Measurements from ENCODE around the gene PTPRE.

GRCh38 chr10:127897177-127897576 is 9.7 kb upstream of the PTPRE start:
- no peak for TF ChIP-seq GATA2 (IDR thresholded peaks at IDR 0.05; ENCODE audit: low read depth, low read length)
- no peak for TF ChIP-seq GATA3 (IDR thresholded peaks at IDR 0.05; ENCODE audit: low read depth, low read length)

All from SH-SY5Y (cell line).